ENCODE results near the gene IL22RA2.
"Not testable (repeated sequence)": the region's sequence is repeated elsewhere in the genome, so short reads cannot be mapped to it uniquely, and the experiment has no call there.

Gene IL22RA2

GRCh38 chr6:137126875-137127485 is 46.5 kb downstream of the IL22RA2 start:
- no peak for DNase-seq (ENCODE audit: extremely low read depth in 1 of 2, low read depth in 1 of 2)

GRCh38 chr6:137123078-137123477 is 50.4 kb downstream of the IL22RA2 start:
- DNase-seq (ENCODE audit: extremely low read depth in 1 of 2, low read depth in 1 of 2): no peak

GRCh38 chr6:137122612-137123011 is 50.8 kb downstream of the IL22RA2 start:
- DNase-seq (ENCODE audit: extremely low read depth in 1 of 2, low read depth in 1 of 2): no peak

- no peak for DNase-seq (ENCODE audit: extremely low read depth in 1 of 2, low read depth in 1 of 2)
Observed at GRCh38 chr6:137121401-137121997, 51.9 kb downstream of the IL22RA2 start.

- no peak for DNase-seq (ENCODE audit: extremely low read depth in 1 of 2, low read depth in 1 of 2)
Observed at GRCh38 chr6:137120748-137121147, 52.7 kb downstream of the IL22RA2 start.

- no peak for DNase-seq (ENCODE audit: extremely low read depth in 1 of 2, low read depth in 1 of 2)
Observed at GRCh38 chr6:137119196-137120104, 54.0 kb downstream of the IL22RA2 start.

DNA sequence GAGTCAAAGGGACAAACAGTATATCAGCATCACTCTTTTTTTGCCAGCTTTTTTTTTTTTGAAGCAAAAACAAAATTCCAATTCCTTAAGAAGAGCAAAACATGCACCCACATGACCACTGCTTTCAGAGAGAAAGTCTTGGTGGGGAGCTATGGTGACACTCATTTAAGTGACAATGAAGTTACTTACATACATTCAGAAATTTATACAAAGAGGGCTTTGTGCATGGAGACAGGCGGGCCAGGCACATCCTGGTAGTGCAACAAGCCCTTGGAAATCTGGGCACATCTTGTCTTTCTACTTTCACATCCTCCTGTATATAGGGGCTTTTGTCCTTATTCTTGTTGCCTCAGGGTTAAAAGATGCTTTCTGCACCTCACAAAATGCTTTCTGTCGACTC is 55.9 kb downstream of the IL22RA2 start:
- no peak for DNase-seq (ENCODE audit: extremely low read depth in 1 of 2, low read depth in 1 of 2)

GRCh38 chr6:137116807-137117206 is 56.6 kb downstream of the IL22RA2 start:
- DNase-seq (ENCODE audit: extremely low read depth in 1 of 2, low read depth in 1 of 2): no peak

DNA sequence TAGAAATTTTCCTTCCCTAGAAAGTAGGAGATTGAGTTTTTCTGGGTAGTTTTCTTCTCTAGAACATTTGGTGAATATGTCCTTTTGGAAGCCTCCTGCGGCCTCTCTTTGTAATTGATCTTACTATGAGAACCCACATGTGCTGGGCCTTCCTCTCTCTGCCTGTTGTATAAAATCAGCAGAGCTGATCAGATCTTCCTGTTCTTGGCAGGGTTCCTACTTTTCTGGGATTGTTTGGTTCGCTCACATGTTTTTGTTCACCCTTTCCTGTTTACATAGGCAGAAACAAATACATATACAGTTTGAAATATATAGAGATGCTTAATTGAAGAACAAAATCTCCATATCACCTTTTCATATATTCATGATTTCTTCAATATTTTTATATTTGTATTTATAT is 57.8 kb downstream of the IL22RA2 start:
- DNase-seq (ENCODE audit: extremely low read depth in 1 of 2, low read depth in 1 of 2): no peak

DNA sequence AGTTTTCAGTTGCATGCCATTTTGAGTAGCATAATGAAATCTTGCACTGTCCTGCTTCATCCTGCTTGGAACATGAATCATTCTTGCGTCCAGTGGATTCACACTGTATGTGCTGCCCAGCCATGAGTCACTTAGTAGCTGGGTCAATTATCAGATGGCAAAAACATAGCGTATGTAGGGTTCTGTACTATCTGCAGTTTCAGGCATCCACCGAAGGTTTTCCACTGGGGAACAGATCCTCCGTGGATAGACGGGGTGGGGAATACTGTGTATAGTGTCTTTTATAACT is 61.4 kb downstream of the IL22RA2 start:
- no peak for DNase-seq (ENCODE audit: extremely low read depth in 1 of 2, low read depth in 1 of 2)

- no peak for DNase-seq (ENCODE audit: extremely low read depth in 1 of 2, low read depth in 1 of 2)
Observed at GRCh38 chr6:137111296-137112066, 62.0 kb downstream of the IL22RA2 start.

DNA sequence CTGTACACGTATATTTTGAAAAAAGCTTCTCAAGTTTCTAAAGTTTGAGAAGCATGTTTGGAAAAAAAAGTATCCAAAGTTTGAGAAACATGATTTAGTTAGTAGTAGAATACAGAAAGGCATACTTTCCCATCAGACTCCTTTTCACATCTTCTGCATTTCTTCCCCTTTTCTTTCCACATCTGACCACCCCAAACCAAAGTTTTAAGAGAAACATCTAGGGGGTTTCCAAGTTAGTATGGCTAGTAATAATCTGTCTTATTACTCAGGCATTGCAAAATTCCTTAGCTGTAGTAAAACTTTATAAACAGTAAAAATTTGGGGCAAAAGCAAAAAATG is 65.7 kb downstream of the IL22RA2 start:
- DNase-seq (ENCODE audit: extremely low read depth in 1 of 2, low read depth in 1 of 2): no peak

DNA sequence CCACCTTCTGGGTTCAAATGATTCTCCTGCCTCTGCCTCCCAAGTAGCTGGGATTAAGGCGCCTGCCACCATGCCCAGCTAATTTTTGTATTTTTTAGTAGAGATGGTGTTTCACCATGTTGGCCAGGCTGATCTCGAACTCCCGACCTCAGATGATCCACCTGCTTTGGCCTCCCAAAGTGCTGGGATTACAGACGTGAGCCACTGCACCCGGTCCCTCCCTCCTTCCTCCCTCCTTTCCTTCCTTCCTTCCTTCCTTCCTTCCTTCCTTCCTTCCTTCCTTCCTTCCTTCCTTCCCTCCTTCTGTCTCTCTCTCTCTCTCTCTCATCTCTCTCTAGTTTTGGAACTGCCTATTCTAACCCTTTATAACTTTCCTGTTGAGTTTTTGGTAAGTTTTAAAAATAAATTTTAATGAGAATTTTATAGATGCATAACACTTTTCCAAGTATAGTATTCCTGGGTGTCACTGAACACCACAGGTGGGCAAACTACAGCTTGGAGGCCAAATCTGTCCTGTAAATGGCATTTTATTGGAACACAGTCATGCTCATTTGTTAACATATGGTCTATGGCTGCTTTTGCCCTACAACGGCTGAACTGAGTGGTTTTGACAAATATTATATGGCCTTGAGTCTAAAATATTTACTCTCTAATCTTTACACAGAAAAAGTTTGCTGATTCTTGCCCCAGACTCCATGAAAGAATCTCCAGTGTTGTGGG is 66.2 kb downstream of the IL22RA2 start:
- not testable (repeated sequence) for DNase-seq (ENCODE audit: extremely low read depth in 1 of 2, low read depth in 1 of 2)

DNA sequence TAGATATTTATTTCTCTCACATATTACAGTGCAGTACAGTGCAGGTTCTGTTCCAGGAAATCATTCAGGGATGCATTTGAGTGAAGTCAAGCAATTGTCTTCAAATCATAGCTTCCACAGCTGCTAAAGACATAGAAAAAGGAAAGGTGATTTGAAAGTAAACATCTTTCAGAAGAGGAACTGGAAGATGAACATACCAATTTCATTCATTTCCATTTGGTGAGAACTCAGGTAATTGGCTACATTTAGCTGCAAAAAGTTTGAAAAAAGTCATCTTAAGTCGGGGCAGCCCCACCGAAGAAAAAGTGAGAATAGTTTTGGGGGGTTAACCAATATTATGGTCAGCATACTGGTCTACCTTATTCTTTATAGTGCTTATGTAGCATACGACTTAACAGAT is 67.3 kb downstream of the IL22RA2 start:
- DNase-seq (ENCODE audit: extremely low read depth in 1 of 2, low read depth in 1 of 2): no peak

- no peak for DNase-seq (ENCODE audit: extremely low read depth in 1 of 2, low read depth in 1 of 2)
Observed at GRCh38 chr6:137105375-137105774, 68.1 kb downstream of the IL22RA2 start.

- DNase-seq (ENCODE audit: extremely low read depth in 1 of 2, low read depth in 1 of 2): no peak
Observed at GRCh38 chr6:137104926-137105325, 68.5 kb downstream of the IL22RA2 start.

GRCh38 chr6:137102851-137103492 is 70.5 kb downstream of the IL22RA2 start:
- DNase-seq (ENCODE audit: extremely low read depth in 1 of 2, low read depth in 1 of 2): no peak

DNA sequence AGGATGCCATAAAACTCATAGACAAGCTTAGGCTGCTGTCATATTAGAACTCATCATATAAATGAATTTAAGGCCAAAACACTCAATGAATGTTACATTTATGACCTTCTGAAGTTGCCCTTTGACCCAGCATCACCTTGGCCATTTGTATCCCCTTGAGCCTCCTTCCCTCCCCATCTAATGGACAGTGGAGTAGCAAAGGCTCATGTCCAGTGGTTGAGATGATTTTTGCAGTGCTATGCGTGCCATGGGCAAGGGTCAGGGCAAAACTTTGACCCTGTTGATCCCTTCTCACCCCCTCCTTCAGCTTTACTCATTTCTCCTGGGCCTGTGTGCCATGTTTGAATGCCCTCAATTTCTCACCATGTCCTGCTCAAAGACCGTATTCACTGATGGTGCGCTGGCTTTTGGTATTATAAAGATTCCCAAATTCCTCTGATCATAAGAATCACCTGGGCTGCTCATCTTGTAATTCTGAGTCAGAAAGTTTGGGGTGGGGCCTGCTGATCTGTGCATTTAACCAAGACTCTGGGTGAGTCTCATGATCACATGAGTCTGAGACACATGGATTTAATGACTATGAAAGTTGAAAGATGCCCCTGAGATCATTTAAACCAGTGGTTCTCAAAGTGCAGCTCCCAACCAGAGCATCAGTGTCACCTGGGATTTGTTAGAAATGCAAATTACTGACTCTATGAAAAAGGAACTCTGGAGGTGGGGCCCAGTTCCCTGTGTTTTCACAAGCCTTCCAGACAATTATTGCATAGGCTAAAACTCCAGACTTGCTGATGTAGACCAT is 71.2 kb downstream of the IL22RA2 start:
- DNase-seq (ENCODE audit: extremely low read depth in 1 of 2, low read depth in 1 of 2): no peak

GRCh38 chr6:137099689-137100403 is 73.6 kb downstream of the IL22RA2 start:
- no peak for DNase-seq (ENCODE audit: extremely low read depth in 1 of 2, low read depth in 1 of 2)

All from activated CD8-positive, alpha-beta memory T cell treated with anti-CD3 and anti-CD28 coated beads for 1 hour (primary cell).